ENCODE measurements around the gene KAT2B.

KAT2B gene

DNA sequence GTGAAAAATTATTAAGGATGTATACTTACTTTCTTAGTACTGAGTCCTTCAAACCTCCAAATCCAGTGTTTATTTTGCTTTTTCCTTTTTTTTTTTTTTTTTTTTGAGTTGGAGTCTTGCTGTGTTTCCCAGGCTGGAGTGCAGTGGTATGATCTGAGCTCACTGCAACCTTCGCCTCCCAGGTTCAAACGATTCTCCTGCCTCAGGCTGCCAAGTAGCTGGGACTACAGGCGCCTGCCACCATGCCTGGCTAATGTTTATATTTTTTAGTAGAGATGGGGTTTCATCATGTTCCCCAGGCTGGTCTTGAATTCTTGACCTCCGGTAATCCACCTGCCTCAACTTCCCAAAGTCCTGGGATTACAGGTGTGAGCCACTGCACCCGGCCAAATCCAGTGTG, 67.5 kb downstream of the KAT2B start:
- no peak for DNase-seq (ENCODE audit: low read depth)
- H3K4me3 ChIP-seq (ENCODE audit: low read length): no peak overlapping the region
- TF ChIP-seq, protein P1, sequence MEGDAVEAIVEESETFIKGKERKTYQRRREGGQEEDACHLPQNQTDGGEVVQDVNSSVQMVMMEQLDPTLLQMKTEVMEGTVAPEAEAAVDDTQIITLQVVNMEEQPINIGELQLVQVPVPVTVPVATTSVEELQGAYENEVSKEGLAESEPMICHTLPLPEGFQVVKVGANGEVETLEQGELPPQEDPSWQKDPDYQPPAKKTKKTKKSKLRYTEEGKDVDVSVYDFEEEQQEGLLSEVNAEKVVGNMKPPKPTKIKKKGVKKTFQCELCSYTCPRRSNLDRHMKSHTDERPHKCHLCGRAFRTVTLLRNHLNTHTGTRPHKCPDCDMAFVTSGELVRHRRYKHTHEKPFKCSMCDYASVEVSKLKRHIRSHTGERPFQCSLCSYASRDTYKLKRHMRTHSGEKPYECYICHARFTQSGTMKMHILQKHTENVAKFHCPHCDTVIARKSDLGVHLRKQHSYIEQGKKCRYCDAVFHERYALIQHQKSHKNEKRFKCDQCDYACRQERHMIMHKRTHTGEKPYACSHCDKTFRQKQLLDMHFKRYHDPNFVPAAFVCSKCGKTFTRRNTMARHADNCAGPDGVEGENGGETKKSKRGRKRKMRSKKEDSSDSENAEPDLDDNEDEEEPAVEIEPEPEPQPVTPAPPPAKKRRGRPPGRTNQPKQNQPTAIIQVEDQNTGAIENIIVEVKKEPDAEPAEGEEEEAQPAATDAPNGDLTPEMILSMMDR (conservative IDR thresholded peaks at IDR 0.05; ENCODE audit: low read depth, low read length): no peak

DNA sequence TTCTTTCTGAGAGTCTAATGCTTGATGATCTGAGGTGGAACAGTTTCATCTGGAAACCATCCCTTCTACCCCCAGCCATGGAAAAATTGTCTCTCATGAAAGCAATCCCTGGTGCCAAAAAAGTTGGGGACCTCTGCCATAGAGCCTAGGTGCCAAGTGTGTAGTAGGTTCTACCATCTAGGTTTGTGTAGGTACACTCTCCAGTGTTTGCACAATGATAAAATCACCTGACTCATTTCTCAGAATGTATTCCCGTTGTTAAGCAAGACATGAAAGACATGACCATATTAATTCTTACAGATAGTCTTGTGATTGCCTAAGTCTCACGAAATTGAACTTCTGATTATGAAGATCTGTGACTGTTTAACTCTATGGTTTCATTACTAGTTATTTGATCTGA, 68.6 kb downstream of the KAT2B start:
- H3K4me3 ChIP-seq (ENCODE audit: low read length): no peak overlapping the region
- TF ChIP-seq, protein P1 (conservative IDR thresholded peaks at IDR 0.05; ENCODE audit: low read depth, low read length): no peak
- DNase-seq (ENCODE audit: low read depth): no peak

DNA sequence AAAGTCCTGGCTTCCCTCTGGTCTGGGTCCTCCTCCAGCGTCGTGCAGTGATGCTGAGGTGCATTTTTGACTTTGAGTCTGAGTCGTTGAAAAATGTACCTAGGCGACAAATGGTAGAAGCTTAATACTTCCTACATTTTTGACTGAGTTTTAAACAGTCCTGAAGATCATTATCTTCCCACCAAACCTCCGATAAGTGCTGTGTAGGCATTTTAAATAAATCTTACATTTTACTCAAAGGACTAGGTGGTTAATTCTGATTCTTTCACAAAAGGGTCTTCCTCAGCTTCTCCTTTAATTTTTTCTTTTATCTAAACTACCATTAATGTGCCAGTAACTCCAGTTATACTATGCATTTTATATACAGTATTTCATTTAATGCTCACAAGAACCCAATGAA, 70.6 kb downstream of the KAT2B start:
- TF ChIP-seq, protein P1 (conservative IDR thresholded peaks at IDR 0.05; ENCODE audit: low read depth, low read length): no peak

DNA sequence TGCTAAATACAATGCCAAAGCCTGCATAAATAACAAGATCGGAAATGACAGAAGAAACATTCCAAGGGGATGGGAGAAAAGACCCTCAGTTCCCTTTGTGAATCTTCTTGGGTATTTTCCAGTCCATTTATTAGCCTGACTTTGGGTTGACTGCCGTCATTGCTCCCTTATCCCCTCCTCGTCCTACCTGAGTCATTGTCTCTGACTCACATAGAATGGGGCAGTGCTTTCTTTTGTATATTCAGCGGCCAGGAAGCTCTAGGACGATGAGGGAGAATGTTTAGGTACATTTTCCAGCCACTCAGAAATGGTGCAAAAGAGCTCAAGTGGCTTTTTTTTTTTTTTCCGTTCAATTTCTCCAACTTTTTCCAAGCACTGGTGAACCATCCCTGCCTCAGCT, 71.6 kb downstream of the KAT2B start:
- no peak for DNase-seq (ENCODE audit: low read depth)
- TF ChIP-seq, protein P1 (conservative IDR thresholded peaks at IDR 0.05; ENCODE audit: low read depth, low read length): no peak

More for the DNA sequence above, 70.6 kb downstream of the KAT2B start:
- H3K4me3 ChIP-seq (ENCODE audit: low read length): no peak overlapping the region
- no peak for DNase-seq (ENCODE audit: low read depth)

DNA sequence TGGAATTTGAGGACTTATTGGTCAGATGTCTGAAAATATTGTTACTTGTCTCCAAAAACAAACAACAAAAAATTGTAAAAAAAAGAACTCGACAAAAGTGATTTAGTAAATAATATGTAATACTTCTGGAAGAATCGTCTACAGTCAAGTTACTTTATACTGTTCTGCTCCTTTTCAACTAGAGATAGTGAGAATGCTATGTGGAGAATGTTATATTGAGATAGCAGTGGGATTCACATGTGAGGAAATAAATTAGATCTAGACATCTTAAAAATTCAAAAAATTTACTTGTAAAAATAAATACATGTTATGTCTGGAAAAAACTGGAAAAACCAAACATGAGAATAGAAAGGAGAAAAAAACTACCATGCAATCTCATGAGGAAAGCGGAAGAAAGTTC, 80.8 kb downstream of the KAT2B start:
- TF ChIP-seq, protein P1 (conservative IDR thresholded peaks at IDR 0.05; ENCODE audit: low read depth, low read length): no peak
- H3K4me3 ChIP-seq (ENCODE audit: low read length): no peak overlapping the region
- DNase-seq (ENCODE audit: low read depth): no peak

More for the DNA sequence above, 71.6 kb downstream of the KAT2B start:
- H3K4me3 ChIP-seq (ENCODE audit: low read length): no peak overlapping the region

DNA sequence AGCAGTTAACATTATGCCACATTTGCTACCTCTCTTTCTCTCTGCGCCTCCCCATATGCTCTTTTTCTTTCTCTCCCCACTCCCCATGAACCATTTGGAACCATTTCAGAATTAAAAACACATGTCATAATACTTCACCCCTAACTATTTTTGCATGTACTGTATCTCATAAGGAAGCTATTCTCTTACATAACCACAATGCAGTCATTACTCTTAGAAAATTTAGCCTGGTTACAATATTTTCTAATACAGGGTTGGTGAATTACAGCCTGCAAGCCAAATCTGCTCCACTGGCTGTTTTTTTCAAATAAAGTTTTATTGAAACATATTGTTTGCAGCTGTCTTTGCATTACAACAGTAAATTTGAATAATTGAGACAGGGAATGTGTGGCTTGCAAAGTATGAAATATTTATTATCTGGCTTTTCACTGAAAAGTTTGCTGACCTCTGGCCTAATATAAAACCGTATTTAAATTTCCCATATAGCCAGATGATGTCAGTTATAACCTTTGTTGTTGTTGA, 82.9 kb downstream of the KAT2B start:
- H3K4me3 ChIP-seq (ENCODE audit: low read length): no peak overlapping the region
- DNase-seq (ENCODE audit: low read depth): no peak
- TF ChIP-seq, protein P1 (conservative IDR thresholded peaks at IDR 0.05; ENCODE audit: low read depth, low read length): no peak

DNA sequence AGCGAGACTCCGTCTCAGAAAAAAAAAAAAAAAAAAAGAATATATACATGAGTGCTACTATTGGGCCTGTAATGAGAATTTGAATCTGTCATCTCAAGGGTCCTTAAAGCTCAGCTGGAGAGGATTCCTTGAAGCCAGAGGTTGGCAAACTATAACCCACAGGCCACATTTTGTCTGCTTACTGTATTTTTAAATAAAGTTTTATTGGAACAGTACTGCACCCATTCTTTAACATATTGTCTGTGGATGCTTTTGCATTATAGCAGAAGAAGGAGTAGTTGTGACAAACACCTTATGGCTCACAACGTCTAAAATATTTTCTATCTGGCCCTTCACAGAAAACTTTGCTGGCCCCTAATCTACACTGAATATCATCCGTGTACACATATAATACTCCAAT, 85.0 kb downstream of the KAT2B start:
- no peak overlapping the region for H3K4me3 ChIP-seq (ENCODE audit: low read length)
- no peak for DNase-seq (ENCODE audit: low read depth)
- TF ChIP-seq, protein P1 (conservative IDR thresholded peaks at IDR 0.05; ENCODE audit: low read depth, low read length): no peak

Data from retinal pigment epithelial cell (primary cell).